ENCODE measurements around the gene COL25A1.
"Not testable (repeated sequence)": the region's sequence is repeated elsewhere in the genome, so short reads cannot be mapped to it uniquely, and the experiment has no call there.

Gene COL25A1

GRCh38 chr4:109044431-109044830, 258.0 kb downstream of the COL25A1 start:
- DNase-seq = no peak

GRCh38 chr4:109043286-109043685, 259.2 kb downstream of the COL25A1 start:
- DNase-seq = no peak

GRCh38 chr4:109041463-109042360, 260.7 kb downstream of the COL25A1 start:
- DNase-seq = no peak

GRCh38 chr4:109040441-109040840, 262.0 kb downstream of the COL25A1 start:
- DNase-seq = no peak

- DNase-seq = no peak
Observed at GRCh38 chr4:109037026-109037425, 265.4 kb downstream of the COL25A1 start.

GRCh38 chr4:109033993-109034392, 268.5 kb downstream of the COL25A1 start:
- DNase-seq = no peak

- no peak for DNase-seq
Observed at GRCh38 chr4:109032671-109033070, 269.8 kb downstream of the COL25A1 start.

- no peak for DNase-seq
Observed at GRCh38 chr4:109029987-109030386, 272.5 kb downstream of the COL25A1 start.

- no peak for DNase-seq
Observed at GRCh38 chr4:109027016-109027500, 275.4 kb downstream of the COL25A1 start.

- no peak for DNase-seq
Observed at GRCh38 chr4:109026588-109026987, 275.9 kb downstream of the COL25A1 start.

GRCh38 chr4:109025471-109026076, 276.9 kb downstream of the COL25A1 start:
- DNase-seq = no peak

GRCh38 chr4:109022961-109023360, 279.5 kb downstream of the COL25A1 start:
- no peak for DNase-seq

- not testable (repeated sequence) for DNase-seq
Observed at GRCh38 chr4:109021630-109022029, 280.8 kb downstream of the COL25A1 start.

- DNase-seq = no peak
Observed at GRCh38 chr4:109020861-109021260, 281.6 kb downstream of the COL25A1 start.

GRCh38 chr4:109016200-109016599, 286.3 kb downstream of the COL25A1 start:
- DNase-seq = no peak

GRCh38 chr4:109015413-109015810, 287.0 kb downstream of the COL25A1 start:
- no peak for DNase-seq

- DNase-seq = no peak
Observed at GRCh38 chr4:109014593-109015412, 287.7 kb downstream of the COL25A1 start.

- DNase-seq = no peak
Observed at GRCh38 chr4:109012286-109012880, 290.1 kb downstream of the COL25A1 start.

GRCh38 chr4:109011241-109012026, 291.0 kb downstream of the COL25A1 start:
- DNase-seq = no peak

- DNase-seq = no peak
Observed at GRCh38 chr4:109010521-109010920, 291.9 kb downstream of the COL25A1 start.

GRCh38 chr4:109009909-109010308, 292.5 kb downstream of the COL25A1 start:
- DNase-seq = no peak

- DNase-seq = no peak
Observed at GRCh38 chr4:109007976-109008375, 294.5 kb downstream of the COL25A1 start.

Data from COR-L47 (cell line).